Memory B cell (primary cell): Measurements from ENCODE around the gene SAMMSON.

Experiments used
- ATAC-seq: fragments of 150-1000 bp; cut with Tn5 transposase; 2 replicates; pipeline ENCODE4 v1.10.0; 2021; ENCODE audit warnings: low read depth, mild to moderate bottlenecking, moderate library complexity
- DNase-seq, 2 donors: peaks; one replicate each; pipeline ENCODE4 v3.0.0; 2022; ENCODE audit warnings: low spot score in 2 of 2
- H3K27ac Mint-ChIP-seq: one replicate; pipeline ENCODE4 v1.8.0; 2022; ENCODE audit warnings: mild to moderate bottlenecking, moderate library complexity, mixed read lengths
- H3K27me3 Mint-ChIP-seq: one replicate; pipeline ENCODE4 v1.8.0; 2022; ENCODE audit warnings: mixed read lengths
- H3K36me3 Mint-ChIP-seq: one replicate; pipeline ENCODE4 v1.8.0; 2022; ENCODE audit warnings: mild to moderate bottlenecking, mixed read lengths
- H3K4me1 Mint-ChIP-seq: one replicate; pipeline ENCODE4 v1.8.0; 2022; ENCODE audit warnings: mixed read lengths
- H3K4me3 Mint-ChIP-seq: one replicate; pipeline ENCODE4 v1.8.0; 2022; ENCODE audit warnings: mild to moderate bottlenecking, moderate library complexity, mixed read lengths
- H3K9me3 Mint-ChIP-seq: one replicate; pipeline ENCODE4 v1.8.0; 2022; ENCODE audit warnings: mixed read lengths

Gene SAMMSON

DNA sequence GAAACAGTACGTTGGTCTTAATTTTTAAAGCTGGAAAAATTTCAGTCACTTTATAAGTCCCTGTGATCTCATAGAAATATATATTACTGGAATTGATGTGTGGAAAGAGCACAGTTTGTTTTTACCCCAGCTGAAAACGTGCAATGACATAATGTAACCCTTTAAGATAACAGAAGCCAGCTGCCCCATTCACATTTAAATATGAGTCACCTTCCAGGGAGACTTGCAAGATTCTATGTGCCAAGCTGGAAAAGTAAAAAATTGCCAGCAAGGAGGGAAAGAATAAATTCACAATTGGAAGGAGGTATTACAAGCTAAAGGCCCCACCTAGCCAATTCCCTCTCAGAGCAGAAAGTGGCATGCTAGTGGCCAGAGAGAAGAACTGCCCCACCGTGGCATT lies 50.2 kb downstream of the SAMMSON start:
- no peaks in the 10 kb centered on the region for H3K9me3 Mint-ChIP-seq
- H3K27ac Mint-ChIP-seq = no peak overlapping the region
- ATAC-seq = no peak
- H3K36me3 Mint-ChIP-seq = no peaks in the 10 kb centered on the region
- peaks cover 7% of the 10 kb centered on the region for H3K27me3 Mint-ChIP-seq
- no peaks in the 10 kb centered on the region for H3K4me1 Mint-ChIP-seq
- no peak overlapping the region for H3K4me3 Mint-ChIP-seq
- DNase-seq = no peak

DNA sequence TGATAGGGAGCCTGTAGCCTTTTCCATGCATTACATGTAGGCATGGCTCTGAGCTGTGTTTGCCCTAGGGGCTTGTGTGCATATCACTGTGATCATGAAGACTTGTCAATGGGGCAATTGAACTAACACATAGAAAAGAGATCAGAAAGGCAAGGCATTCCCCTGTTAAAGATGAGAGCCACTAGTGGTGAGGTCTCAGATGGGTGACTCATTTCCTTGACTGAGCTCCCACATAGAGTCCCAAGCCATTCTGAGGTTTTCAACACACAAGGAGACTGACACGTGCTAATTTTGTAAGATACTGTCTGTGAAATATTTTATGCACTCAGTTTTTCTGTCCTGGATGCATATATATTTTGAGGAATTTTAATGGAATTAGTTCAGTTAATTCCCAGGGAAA lies 53.8 kb downstream of the SAMMSON start:
- H3K9me3 Mint-ChIP-seq = no peaks in the 10 kb centered on the region
- no peak overlapping the region for H3K4me3 Mint-ChIP-seq
- ATAC-seq (no peak), DNase-seq (no peak)
- H3K4me1 Mint-ChIP-seq = no peaks in the 10 kb centered on the region
- H3K27ac Mint-ChIP-seq = no peak overlapping the region
- H3K36me3 Mint-ChIP-seq = no peaks in the 10 kb centered on the region
- H3K27me3 Mint-ChIP-seq = peaks cover 7% of the 10 kb centered on the region

DNA sequence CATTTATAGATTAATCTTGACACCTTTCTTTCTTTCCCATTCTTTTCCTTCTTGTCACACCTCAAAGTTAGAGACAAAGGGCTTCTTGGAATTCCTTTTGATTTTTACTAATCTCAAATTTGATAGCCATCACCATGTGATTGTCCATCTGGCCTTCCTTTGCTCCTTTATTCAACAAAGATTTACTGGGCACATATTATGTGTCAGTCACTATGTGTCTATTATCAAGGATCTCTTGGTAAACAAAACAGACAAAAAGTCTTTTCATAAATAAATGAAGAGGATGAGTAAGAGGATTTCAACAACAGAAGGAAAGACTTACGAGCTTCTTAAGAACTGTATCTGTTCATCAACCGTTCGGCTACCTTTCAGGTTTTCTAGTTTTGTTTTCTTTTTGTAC lies 56.5 kb downstream of the SAMMSON start:
- Mint-ChIP-seq H3K4me3 (no peak overlapping the region), H3K4me1 (no peaks in the 10 kb centered on the region), H3K9me3 (no peaks in the 10 kb centered on the region), H3K36me3 (no peaks in the 10 kb centered on the region), H3K27me3 (peaks cover 5% of the 10 kb centered on the region), H3K27ac (no peak overlapping the region)
- ATAC-seq (no peak), DNase-seq (no peak)

DNA sequence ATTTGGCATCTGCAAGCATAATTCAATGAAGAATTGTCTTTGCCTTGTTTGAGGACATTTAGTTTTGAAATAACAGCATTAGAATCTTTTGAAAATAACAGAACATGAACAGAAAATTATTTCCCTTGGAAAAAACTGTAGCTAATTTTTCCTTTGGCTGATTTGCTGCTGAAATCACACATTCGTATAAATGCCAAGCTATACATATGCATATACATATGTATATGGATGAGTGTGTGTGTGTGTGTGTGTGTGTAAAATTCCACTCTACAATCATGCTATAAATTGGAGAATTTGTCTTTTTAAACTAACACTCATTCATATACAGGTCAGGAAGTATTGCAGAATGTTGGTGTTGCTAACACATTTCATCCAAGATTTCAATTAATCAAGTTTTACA lies 57.9 kb downstream of the SAMMSON start:
- H3K27me3 Mint-ChIP-seq = peaks cover 3% of the 10 kb centered on the region
- no peak overlapping the region for H3K27ac Mint-ChIP-seq
- ATAC-seq = no peak
- H3K36me3 Mint-ChIP-seq = no peaks in the 10 kb centered on the region
- no peaks in the 10 kb centered on the region for H3K4me1 Mint-ChIP-seq
- no peak for DNase-seq
- no peaks in the 10 kb centered on the region for H3K9me3 Mint-ChIP-seq
- no peak overlapping the region for H3K4me3 Mint-ChIP-seq

DNA sequence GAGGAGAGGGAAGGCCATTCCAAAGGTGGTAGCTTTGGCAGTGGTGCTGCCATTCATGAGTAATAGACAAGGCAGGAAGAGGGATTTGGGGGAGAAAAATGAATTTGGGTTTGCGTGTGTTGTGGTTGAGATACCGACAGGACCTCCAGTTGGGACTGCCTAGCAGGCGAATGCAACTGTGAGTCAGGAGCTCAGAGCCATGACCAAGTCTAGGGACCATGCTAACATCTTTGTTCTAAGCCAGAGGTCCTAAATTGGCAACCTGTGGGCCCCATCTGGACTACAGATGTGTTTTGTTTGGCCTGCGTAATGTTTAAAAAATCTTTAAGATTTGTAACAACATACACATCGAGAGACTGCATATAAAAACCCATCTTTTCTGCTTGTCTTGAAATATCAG lies 61.6 kb downstream of the SAMMSON start:
- H3K27me3 Mint-ChIP-seq = no peaks in the 10 kb centered on the region
- ATAC-seq = no peak
- H3K36me3 Mint-ChIP-seq = no peaks in the 10 kb centered on the region
- no peak for DNase-seq
- H3K27ac Mint-ChIP-seq = no peak overlapping the region
- no peaks in the 10 kb centered on the region for H3K9me3 Mint-ChIP-seq
- no peak overlapping the region for H3K4me3 Mint-ChIP-seq
- no peaks in the 10 kb centered on the region for H3K4me1 Mint-ChIP-seq

DNA sequence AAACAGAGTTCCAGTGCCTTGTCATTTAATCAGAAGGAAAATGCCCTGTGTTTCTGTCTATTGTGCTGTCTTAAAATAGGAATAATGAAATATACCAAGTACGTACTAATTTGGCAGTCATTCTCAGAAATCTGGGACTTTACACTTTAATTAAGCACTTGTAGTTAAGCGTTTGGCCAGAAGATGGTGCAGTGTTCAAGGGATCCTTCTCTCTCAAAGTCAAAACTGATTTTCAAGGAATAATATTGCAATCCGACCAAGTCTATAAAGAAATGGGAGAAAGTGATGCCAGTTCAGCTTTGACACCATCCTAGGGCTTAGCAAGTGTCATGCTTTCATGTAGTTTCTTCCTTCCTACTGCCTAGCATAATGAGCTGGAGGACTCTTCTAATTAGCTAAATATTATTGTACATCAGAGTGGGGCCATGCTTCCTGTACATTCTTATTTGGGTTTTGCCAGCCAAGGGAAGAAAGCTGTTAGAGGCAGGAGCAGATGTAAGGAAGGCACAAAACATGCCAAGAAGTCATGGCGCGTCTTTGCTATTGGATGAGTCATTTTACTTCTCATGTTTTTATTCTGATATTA lies 64.8 kb downstream of the SAMMSON start:
- DNase-seq (no peak), ATAC-seq (no peak)
- Mint-ChIP-seq H3K9me3 (no peaks in the 10 kb centered on the region), H3K4me3 (no peak overlapping the region), H3K36me3 (no peaks in the 10 kb centered on the region), H3K27ac (no peak overlapping the region), H3K4me1 (no peaks in the 10 kb centered on the region), H3K27me3 (no peaks in the 10 kb centered on the region)

DNA sequence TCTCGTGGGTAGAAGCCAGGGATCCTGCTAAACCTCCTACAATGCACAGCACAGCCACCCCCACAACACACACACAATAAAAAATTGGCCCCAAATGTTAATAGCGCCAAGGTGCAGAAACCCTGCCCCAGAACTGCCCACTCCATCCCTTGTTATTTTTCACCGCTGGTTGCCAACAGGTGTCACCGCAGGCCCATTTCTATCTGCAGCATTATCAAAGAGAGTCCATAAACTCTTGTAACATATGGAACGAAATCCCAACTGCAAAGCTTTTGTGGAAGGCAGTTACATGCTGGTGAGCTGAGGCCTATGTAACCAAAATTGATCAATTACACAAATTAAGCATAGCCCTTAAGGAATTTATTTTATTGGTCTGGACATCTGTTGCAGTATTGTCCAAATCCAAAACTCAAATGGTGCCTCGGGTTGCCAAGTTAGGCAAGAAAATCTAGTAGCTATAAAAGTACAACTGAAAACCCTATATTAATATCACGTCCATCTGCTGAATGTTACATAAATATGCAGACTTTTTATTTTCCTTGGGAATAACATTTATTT lies 66.2 kb downstream of the SAMMSON start:
- no peak for ATAC-seq
- Mint-ChIP-seq H3K4me1 (no peaks in the 10 kb centered on the region), H3K27ac (no peak overlapping the region), H3K4me3 (no peak overlapping the region), H3K27me3 (no peaks in the 10 kb centered on the region), H3K36me3 (no peaks in the 10 kb centered on the region), H3K9me3 (no peaks in the 10 kb centered on the region)
- DNase-seq = no peak

DNA sequence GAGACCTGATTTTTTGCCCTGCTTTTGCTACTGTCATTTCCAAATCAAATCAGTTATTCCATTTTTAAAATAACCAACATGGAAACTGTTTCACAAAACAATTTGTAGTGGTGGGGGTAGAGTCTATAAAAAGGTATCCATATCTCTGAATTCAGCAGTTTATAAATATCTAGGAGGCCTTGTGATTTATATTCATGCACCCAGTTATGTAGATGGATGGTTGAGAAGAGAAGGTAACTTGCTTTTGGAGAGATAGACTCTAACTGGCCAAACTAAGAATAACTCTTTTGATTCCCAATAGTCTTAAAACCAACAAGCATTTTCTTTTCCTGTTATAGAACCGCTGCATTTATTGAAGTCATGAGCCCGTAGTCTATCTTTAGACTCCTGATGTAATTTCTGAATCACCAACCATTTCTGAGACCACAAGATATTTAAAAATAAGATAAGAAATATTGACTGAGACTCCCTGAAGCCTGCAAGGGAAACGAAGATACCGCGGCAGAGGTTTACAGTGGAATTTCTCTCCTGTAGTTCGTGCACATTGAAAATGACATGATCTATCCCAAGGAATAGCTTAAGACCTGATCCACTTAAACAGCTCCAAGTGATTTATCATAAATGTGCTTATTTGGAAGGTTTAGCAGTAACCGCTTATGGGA lies 68.5 kb downstream of the SAMMSON start:
- H3K4me1 Mint-ChIP-seq = no peaks in the 10 kb centered on the region
- no peak for DNase-seq

DNA sequence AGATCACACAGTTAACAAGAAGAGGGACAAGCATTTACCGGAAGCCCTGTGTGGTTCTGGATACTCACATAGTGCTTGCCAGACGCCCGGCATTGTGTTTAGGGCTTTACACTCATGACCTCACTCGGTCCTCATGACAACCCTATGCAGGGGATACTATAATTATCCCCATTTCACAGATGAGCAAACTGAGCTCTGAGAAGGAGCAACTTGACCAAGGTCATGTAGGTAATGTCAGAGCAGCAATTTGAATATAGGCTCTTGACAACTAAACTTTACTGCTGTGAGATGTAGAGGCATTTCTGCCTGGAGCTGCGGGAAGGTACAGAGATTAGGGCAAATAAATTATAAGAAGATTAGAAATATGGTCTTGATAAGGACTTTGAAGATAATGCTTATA lies 70.0 kb downstream of the SAMMSON start:
- no peaks in the 10 kb centered on the region for H3K4me1 Mint-ChIP-seq
- H3K36me3 Mint-ChIP-seq = no peaks in the 10 kb centered on the region
- peaks cover under 1% of the 10 kb centered on the region for H3K27me3 Mint-ChIP-seq
- ATAC-seq (no peak), DNase-seq (no peak)
- H3K9me3 Mint-ChIP-seq = no peaks in the 10 kb centered on the region
- no peak overlapping the region for H3K27ac Mint-ChIP-seq
- no peak overlapping the region for H3K4me3 Mint-ChIP-seq

More for the DNA sequence above, 68.5 kb downstream of the SAMMSON start:
- H3K27ac Mint-ChIP-seq = no peak overlapping the region
- no peaks in the 10 kb centered on the region for H3K27me3 Mint-ChIP-seq
- no peak overlapping the region for H3K4me3 Mint-ChIP-seq
- ATAC-seq = no peak
- no peaks in the 10 kb centered on the region for H3K9me3 Mint-ChIP-seq
- H3K36me3 Mint-ChIP-seq = no peaks in the 10 kb centered on the region

DNA sequence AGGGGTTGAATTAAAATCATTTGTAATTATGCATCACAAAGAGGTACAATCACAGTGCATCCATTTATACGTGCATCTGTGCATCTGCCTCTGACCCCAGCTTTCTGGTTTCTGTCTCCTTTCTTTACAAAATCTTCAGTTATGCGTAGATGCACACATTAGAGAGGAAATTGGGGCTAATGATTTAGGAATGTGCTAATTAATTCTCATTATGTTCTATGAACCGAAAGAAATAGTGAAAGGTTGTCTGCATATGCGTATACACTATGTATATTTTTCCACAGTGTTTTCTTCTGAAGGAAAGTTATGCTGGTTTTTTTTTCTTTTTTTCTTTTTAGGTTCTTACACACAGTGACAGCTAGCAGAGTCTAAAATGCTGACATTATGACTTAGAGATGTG lies 71.6 kb downstream of the SAMMSON start:
- no peaks in the 10 kb centered on the region for H3K36me3 Mint-ChIP-seq
- no peak for DNase-seq
- ATAC-seq = no peak
- no peaks in the 10 kb centered on the region for H3K9me3 Mint-ChIP-seq
- H3K27me3 Mint-ChIP-seq = peaks cover 5% of the 10 kb centered on the region
- no peaks in the 10 kb centered on the region for H3K4me1 Mint-ChIP-seq
- H3K27ac Mint-ChIP-seq = no peak overlapping the region
- H3K4me3 Mint-ChIP-seq = no peak overlapping the region

DNA sequence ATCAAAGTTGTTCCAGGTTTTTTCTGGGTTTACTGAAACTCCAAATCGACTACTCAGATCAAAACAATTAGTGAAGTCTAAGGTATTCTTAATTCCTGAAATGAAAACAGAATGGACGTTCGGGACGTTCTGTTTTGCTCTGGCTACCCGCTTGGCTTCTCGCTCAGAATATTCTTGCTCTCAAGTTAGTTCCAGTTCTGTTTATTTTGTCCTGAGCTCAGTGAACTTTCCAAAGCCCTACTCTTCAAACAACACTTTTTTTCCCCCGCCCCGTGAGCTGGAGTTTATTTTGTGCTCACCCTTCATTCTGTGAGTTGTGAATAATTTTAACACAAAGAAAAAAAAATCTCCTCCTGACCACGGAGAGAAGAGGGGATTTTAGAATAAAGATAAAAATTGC lies 72.6 kb downstream of the SAMMSON start:
- no peaks in the 10 kb centered on the region for H3K36me3 Mint-ChIP-seq
- DNase-seq = no peak
- no peaks in the 10 kb centered on the region for H3K4me1 Mint-ChIP-seq
- no peaks in the 10 kb centered on the region for H3K9me3 Mint-ChIP-seq
- H3K27me3 Mint-ChIP-seq = peaks cover 5% of the 10 kb centered on the region
- H3K27ac Mint-ChIP-seq = no peak overlapping the region
- ATAC-seq = no peak
- no peak overlapping the region for H3K4me3 Mint-ChIP-seq

DNA sequence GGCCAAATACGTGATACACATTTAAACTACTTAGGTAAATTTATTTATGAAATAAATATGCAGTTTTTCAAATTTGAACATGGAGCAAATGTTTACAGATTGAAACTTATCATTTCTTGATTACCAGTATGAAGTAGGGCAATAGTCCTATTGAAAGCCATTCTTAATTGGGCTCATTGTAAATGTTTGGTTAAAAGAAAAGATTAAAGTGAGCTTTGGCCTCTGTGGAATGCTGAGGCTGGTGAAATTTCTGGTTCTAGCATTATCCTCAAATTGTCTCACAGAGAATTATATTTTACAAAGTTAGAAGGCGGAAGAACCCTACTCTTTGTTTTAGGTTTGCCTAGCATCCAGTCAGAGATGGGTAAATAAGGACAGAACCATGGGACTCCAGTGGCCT lies 73.2 kb downstream of the SAMMSON start:
- no peak for ATAC-seq
- H3K4me3 Mint-ChIP-seq = no peak overlapping the region
- no peaks in the 10 kb centered on the region for H3K9me3 Mint-ChIP-seq
- H3K4me1 Mint-ChIP-seq = no peaks in the 10 kb centered on the region
- no peaks in the 10 kb centered on the region for H3K36me3 Mint-ChIP-seq
- peaks cover 5% of the 10 kb centered on the region for H3K27me3 Mint-ChIP-seq
- H3K27ac Mint-ChIP-seq = no peak overlapping the region
- no peak for DNase-seq

DNA sequence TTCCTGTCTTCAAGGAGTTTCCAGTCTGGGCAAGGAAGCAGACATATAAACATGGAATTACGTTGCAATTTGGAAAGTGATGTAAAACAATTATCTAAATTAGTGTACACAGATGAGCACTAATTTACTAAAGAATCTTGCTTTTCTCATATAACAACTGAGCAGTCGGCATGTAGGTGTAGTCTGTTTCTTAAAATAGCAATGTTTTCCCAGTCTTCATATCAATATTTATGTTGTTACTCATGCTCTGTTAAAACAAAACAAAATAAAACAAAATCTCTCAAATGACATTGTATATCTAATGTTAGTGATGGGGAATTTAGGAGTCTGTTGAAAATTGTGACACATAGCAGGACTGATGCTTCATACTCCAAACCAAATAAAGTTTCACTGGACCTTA lies 75.6 kb downstream of the SAMMSON start:
- Mint-ChIP-seq H3K4me1 (no peaks in the 10 kb centered on the region), H3K27me3 (peaks cover 7% of the 10 kb centered on the region), H3K9me3 (no peaks in the 10 kb centered on the region), H3K36me3 (no peaks in the 10 kb centered on the region), H3K4me3 (no peak overlapping the region), H3K27ac (no peak overlapping the region)
- ATAC-seq (no peak), DNase-seq (no peak)

DNA sequence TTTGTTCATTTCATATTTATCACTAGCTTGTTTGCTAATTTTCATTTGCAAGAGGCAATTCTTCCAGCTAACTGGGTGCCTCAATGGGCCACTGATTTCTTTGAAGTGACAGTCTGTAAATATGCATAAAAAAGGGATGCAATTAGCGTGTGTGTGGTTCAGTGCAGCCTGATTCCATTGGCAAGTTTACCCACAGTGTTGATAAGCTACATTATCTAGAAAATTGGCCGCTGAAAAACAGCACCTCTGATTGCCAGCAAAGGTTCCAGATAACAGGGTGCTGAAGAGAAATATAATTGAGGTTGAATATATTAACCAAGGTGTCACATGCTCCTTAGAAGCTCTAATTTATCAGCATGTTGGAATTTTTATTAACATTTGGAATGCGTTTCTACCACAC lies 76.9 kb downstream of the SAMMSON start:
- Mint-ChIP-seq H3K27ac (no peak overlapping the region), H3K36me3 (no peaks in the 10 kb centered on the region), H3K4me3 (no peak overlapping the region), H3K4me1 (no peaks in the 10 kb centered on the region), H3K27me3 (peaks cover 7% of the 10 kb centered on the region), H3K9me3 (no peaks in the 10 kb centered on the region)
- DNase-seq (no peak), ATAC-seq (no peak)

DNA sequence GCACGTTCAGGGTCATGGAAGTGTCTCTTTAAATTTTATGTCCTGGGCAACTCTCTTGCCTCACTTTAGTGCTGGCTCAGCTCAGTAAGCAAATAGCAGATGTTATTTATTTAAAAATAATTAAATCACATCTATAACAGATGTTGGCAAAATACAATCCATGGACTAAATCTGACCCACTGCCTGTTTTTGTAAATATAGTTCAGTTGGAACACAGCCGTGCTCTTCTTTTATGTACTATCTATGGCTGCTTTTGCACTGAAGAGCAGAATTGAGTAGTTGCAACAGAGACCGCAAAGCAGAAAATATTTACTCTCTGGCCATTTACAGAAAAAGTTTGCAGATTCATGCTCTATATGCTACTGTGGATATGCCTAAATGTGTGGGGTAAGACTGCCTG lies 79.2 kb downstream of the SAMMSON start:
- no peak overlapping the region for H3K27ac Mint-ChIP-seq
- H3K36me3 Mint-ChIP-seq = no peaks in the 10 kb centered on the region
- no peak for ATAC-seq
- H3K27me3 Mint-ChIP-seq = peaks cover 9% of the 10 kb centered on the region
- H3K9me3 Mint-ChIP-seq = no peaks in the 10 kb centered on the region
- no peak for DNase-seq
- H3K4me1 Mint-ChIP-seq = no peaks in the 10 kb centered on the region
- no peak overlapping the region for H3K4me3 Mint-ChIP-seq
